WTC11 (cell line): ENCODE data around the gene PTPRU. TPM values are rescaled to one million over a fixed set of nuclear protein-coding genes. Genes with fewer than 3 reads are reported as not detected.

Experiments used
- ATAC-seq: fragments of 200-7000 bp; cut with Tn5 transposase; 2 replicates; pipeline ENCODE4 v1.10.0; 2021; ENCODE audit warnings: mild to moderate bottlenecking, moderate library complexity
- CTCF ChIA-PET: fragments of 300-600 bp; sonication (Branson Sonifier 250); formaldehyde crosslinking; loops from one replicate; lab custom pipeline; 2021; ENCODE audit warnings: antibody characterized with exemption; lab: Charles Lee
- POLR2A ChIA-PET: fragments of 350-600 bp; sonication (Branson Sonifier 250); formaldehyde crosslinking; loops from one replicate; lab custom pipeline; 2021; ENCODE audit warnings: antibody characterized with exemption; lab: Charles Lee
- DNase-seq: peaks from one replicate; pipeline ENCODE4 v3.0.0; 2021; ENCODE audit warnings: low spot score
- H3K27ac Mint-ChIP-seq: 2 replicates; pipeline ENCODE4 v1.8.0; 2021; ENCODE audit warnings: mixed read lengths
- H3K27me3 Mint-ChIP-seq: 2 replicates; pipeline ENCODE4 v1.8.0; 2021; ENCODE audit warnings: low read depth, mild to moderate bottlenecking, moderate library complexity, mixed read lengths
- H3K36me3 Mint-ChIP-seq: 2 replicates; pipeline ENCODE4 v1.8.0; 2021; ENCODE audit warnings: mixed read lengths
- H3K4me1 Mint-ChIP-seq: 2 replicates; pipeline ENCODE4 v1.8.0; 2022; ENCODE audit warnings: mixed read lengths
- H3K4me3 Mint-ChIP-seq: 2 replicates; pipeline ENCODE4 v1.8.0; 2021; ENCODE audit warnings: mild to moderate bottlenecking, moderate library complexity, mixed read lengths
- H3K9me3 Mint-ChIP-seq: 2 replicates; pipeline ENCODE4 v1.8.0; 2021; ENCODE audit warnings: mixed read lengths
- CREB1 ChIP-seq: sonication (generic); formaldehyde crosslinking; IDR thresholded peaks from 2 replicates; pipeline ENCODE4 v1.8.0; 2023; ENCODE audit warnings: mild to moderate bottlenecking, missing genetic modification reagents
- ELF4 ChIP-seq: sonication (generic); formaldehyde crosslinking; IDR thresholded peaks from 2 replicates; pipeline ENCODE4 v1.8.1; 2022; ENCODE audit warnings: low read depth, mild to moderate bottlenecking, moderate library complexity, missing genetic modification reagents
- ETV6 ChIP-seq: sonication (generic); formaldehyde crosslinking; IDR thresholded peaks from 2 replicates; pipeline ENCODE4 v1.8.1; 2022; ENCODE audit warnings: mild to moderate bottlenecking, missing genetic modification reagents
- FOXP1 ChIP-seq: sonication (generic); formaldehyde crosslinking; IDR thresholded peaks from 2 replicates; pipeline ENCODE4 v1.8.0; 2022; ENCODE audit warnings: missing genetic modification reagents, mild to moderate bottlenecking, moderate library complexity, borderline replicate concordance
- KAT7 ChIP-seq: sonication (generic); formaldehyde crosslinking; IDR thresholded peaks from 2 replicates; pipeline ENCODE4 v1.8.1; 2023; ENCODE audit warnings: missing genetic modification reagents, mild to moderate bottlenecking, borderline replicate concordance
- NFATC4 ChIP-seq: fragments of 250-450 bp; sonication (Bioruptor Pico); IDR thresholded peaks from 2 replicates; pipeline ENCODE4 v1.9.0; 2021; ENCODE audit warnings: mild to moderate bottlenecking
- NFE2L1 ChIP-seq: sonication (generic); formaldehyde crosslinking; IDR thresholded peaks from 2 replicates; pipeline ENCODE4 v1.8.1; 2023; ENCODE audit warnings: missing genetic modification reagents
- RELA ChIP-seq: sonication (generic); formaldehyde crosslinking; IDR thresholded peaks from 2 replicates; pipeline ENCODE4 v1.8.1; 2022; ENCODE audit warnings: missing genetic modification reagents, mild to moderate bottlenecking, borderline replicate concordance
- SOX15 ChIP-seq: fragments of 250-450 bp; sonication (Bioruptor Pico); IDR thresholded peaks from 2 replicates; pipeline ENCODE4 v1.9.0; 2021; ENCODE audit warnings: mild to moderate bottlenecking
- SP1 ChIP-seq: sonication (generic); formaldehyde crosslinking; conservative IDR thresholded peaks from 2 replicates; pipeline ENCODE4 v1.8.1; 2022; ENCODE audit warnings: missing genetic modification reagents
- TCF7 ChIP-seq: sonication (generic); formaldehyde crosslinking; IDR thresholded peaks from 2 replicates; pipeline ENCODE4 v1.8.0; 2022; ENCODE audit warnings: mild to moderate bottlenecking, low read depth, missing genetic modification reagents, moderate library complexity
- ZNF232 ChIP-seq: sonication (generic); formaldehyde crosslinking; IDR thresholded peaks from 2 replicates; pipeline ENCODE4 v1.8.0; 2022; ENCODE audit warnings: mild to moderate bottlenecking, missing genetic modification reagents
- total RNA-seq: library from RNA; stranded (reverse); gene quantifications from 3 replicates; pipeline ENCODE4 v1.2.3, GENCODE V29; 2021
- TF ChIP-seq, protein P1 (sequence below): fragments of 250-450 bp; sonication (Bioruptor Pico); IDR thresholded peaks from 2 replicates; pipeline ENCODE4 v2.1.2; 2022; ENCODE audit warnings: mild to moderate bottlenecking, moderate library complexity
- TF ChIP-seq, protein P2 (sequence below): sonication (generic); formaldehyde crosslinking; IDR thresholded peaks from 2 replicates; pipeline ENCODE4 v1.8.1; 2023; ENCODE audit warnings: mild to moderate bottlenecking, missing genetic modification reagents, moderate library complexity
- TF ChIP-seq, protein P3 (sequence below): fragments of 250-450 bp; sonication (Bioruptor Pico); IDR thresholded peaks from 2 replicates; pipeline ENCODE4 v1.9.0; 2021; ENCODE audit warnings: mild to moderate bottlenecking, borderline replicate concordance
- TF ChIP-seq, protein P4 (sequence below): sonication (generic); formaldehyde crosslinking; IDR thresholded peaks from 2 replicates; pipeline ENCODE4 v1.8.1; 2022; ENCODE audit warnings: mild to moderate bottlenecking, moderate library complexity, missing genetic modification reagents
- TF ChIP-seq, protein P5 (sequence below): fragments of 250-450 bp; sonication (Bioruptor Pico); IDR thresholded peaks from 2 replicates; pipeline ENCODE4 v1.8.0; 2021; ENCODE audit warnings: mild to moderate bottlenecking
- TF ChIP-seq, protein P6 (sequence below): sonication (generic); formaldehyde crosslinking; IDR thresholded peaks from 2 replicates; pipeline ENCODE4 v1.8.1; 2023; ENCODE audit warnings: mild to moderate bottlenecking, missing genetic modification reagents, moderate library complexity
- TF ChIP-seq, protein P7 (sequence below): fragments of 250-450 bp; sonication (Bioruptor Pico); IDR thresholded peaks from 2 replicates; pipeline ENCODE4 v1.9.0; 2021; ENCODE audit warnings: moderate library complexity, mild to moderate bottlenecking, inconsistent platforms, borderline replicate concordance
- TF ChIP-seq, protein P8 (sequence below): fragments of 250-450 bp; sonication (Bioruptor Pico); IDR thresholded peaks from 2 replicates; pipeline ENCODE4 v1.9.0; 2021; ENCODE audit warnings: mild to moderate bottlenecking

PTPRU gene
- total RNA-seq, 1 experiment from 2014 or later, result 75.4 TPM

DNA sequence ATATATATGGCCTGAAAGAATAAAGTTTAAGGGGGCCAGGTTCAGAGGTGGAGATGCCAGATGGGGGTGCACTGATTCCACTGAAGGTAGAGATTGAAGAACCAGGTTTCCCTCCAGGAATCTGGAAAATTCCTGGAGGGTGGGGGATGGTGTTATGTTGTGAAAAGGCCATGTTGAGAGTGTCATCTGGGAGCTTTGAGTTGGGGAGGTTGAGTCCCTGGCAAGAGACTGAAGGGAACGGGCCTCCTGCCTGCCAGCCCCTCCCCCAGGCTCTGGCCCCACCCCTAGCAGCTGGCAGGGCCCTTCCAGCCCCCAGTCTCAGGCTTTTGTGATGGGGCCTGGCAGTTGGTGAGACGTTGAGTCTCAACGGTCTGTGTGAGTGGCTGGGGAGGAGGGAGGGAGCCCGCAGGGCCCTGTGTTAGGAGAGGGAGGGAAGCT is 4.1 kb downstream of the PTPRU start (continued):
- TF ChIP-seq, protein P1, sequence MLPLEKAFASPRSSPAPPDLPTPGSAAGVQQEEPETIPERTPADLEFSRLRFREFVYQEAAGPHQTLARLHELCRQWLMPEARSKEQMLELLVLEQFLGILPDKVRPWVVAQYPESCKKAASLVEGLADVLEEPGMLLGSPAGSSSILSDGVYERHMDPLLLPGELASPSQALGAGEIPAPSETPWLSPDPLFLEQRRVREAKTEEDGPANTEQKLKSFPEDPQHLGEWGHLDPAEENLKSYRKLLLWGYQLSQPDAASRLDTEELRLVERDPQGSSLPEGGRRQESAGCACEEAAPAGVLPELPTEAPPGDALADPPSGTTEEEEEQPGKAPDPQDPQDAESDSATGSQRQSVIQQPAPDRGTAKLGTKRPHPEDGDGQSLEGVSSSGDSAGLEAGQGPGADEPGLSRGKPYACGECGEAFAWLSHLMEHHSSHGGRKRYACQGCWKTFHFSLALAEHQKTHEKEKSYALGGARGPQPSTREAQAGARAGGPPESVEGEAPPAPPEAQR (CRISPR knock-in tag), result no peak
- TF ChIP-seq, protein P2, sequence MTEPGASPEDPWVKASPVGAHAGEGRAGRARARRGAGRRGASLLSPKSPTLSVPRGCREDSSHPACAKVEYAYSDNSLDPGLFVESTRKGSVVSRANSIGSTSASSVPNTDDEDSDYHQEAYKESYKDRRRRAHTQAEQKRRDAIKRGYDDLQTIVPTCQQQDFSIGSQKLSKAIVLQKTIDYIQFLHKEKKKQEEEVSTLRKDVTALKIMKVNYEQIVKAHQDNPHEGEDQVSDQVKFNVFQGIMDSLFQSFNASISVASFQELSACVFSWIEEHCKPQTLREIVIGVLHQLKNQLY (CRISPR knock-in tag), result no peak
- TF ChIP-seq, all 79 proteins: peak for 0

DNA sequence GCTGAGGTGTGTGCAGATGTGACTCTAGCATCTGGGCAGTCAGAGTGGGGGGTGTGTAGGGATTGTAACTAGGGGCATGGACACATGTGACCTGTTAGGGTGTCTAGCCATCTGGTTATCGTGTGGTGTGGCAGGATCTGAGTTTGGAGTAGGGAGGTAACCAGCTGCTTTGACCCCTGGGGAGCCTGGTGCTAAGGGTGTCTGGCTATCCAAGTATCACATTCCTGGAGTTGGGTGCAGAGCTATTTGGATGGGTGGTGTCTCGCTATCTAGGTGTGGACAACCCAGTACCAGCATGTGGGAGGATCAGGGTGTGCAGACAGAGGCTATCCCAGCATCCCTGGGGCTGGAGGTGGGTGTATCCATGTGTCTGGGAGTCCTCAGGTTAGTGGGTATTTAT is 4.7 kb downstream of the PTPRU start:
- ATAC-seq, result no peak
- Mint-ChIP-seq H3K4me3 (no peak overlapping the region), H3K27ac (no peak overlapping the region), H3K4me1 (peaks cover 34% of the 10 kb centered on the region), H3K36me3 (no peaks in the 10 kb centered on the region), H3K9me3 (no peaks in the 10 kb centered on the region), H3K27me3 (peaks cover 32% of the 10 kb centered on the region)
- ChIA-PET POLR2A (interaction anchor here (1.9 kb wide), 1 partner anchor 9 kb away, joined by 9 read pairs; no protein-coding TSS in a partner anchor), CTCF (interaction anchor here (0.7 to 3.5 kb wide), 6 partner anchors 9 to 327 kb away, joined by 3 to 30 read pairs (median 8); partner anchors contain the start of gene EPB41)
- TF ChIP-seq TCF7 (CRISPR knock-in tag), result no peak
- TF ChIP-seq SP1 (CRISPR knock-in tag), result no peak
- TF ChIP-seq, protein P3, sequence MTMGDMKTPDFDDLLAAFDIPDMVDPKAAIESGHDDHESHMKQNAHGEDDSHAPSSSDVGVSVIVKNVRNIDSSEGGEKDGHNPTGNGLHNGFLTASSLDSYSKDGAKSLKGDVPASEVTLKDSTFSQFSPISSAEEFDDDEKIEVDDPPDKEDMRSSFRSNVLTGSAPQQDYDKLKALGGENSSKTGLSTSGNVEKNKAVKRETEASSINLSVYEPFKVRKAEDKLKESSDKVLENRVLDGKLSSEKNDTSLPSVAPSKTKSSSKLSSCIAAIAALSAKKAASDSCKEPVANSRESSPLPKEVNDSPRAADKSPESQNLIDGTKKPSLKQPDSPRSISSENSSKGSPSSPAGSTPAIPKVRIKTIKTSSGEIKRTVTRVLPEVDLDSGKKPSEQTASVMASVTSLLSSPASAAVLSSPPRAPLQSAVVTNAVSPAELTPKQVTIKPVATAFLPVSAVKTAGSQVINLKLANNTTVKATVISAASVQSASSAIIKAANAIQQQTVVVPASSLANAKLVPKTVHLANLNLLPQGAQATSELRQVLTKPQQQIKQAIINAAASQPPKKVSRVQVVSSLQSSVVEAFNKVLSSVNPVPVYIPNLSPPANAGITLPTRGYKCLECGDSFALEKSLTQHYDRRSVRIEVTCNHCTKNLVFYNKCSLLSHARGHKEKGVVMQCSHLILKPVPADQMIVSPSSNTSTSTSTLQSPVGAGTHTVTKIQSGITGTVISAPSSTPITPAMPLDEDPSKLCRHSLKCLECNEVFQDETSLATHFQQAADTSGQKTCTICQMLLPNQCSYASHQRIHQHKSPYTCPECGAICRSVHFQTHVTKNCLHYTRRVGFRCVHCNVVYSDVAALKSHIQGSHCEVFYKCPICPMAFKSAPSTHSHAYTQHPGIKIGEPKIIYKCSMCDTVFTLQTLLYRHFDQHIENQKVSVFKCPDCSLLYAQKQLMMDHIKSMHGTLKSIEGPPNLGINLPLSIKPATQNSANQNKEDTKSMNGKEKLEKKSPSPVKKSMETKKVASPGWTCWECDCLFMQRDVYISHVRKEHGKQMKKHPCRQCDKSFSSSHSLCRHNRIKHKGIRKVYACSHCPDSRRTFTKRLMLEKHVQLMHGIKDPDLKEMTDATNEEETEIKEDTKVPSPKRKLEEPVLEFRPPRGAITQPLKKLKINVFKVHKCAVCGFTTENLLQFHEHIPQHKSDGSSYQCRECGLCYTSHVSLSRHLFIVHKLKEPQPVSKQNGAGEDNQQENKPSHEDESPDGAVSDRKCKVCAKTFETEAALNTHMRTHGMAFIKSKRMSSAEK (CRISPR knock-in tag), result no peak
- no peak for TF ChIP-seq SOX15 (CRISPR knock-in tag)
- TF ChIP-seq ZNF232 (CRISPR knock-in tag), result no peak
- no peak for TF ChIP-seq ELF4
- TF ChIP-seq, protein P4, sequence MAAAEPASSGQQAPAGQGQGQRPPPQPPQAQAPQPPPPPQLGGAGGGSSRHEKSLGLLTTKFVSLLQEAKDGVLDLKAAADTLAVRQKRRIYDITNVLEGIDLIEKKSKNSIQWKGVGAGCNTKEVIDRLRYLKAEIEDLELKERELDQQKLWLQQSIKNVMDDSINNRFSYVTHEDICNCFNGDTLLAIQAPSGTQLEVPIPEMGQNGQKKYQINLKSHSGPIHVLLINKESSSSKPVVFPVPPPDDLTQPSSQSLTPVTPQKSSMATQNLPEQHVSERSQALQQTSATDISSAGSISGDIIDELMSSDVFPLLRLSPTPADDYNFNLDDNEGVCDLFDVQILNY (CRISPR knock-in tag), result no peak
- TF ChIP-seq NFE2L1, result no peak
- TF ChIP-seq, protein P5, sequence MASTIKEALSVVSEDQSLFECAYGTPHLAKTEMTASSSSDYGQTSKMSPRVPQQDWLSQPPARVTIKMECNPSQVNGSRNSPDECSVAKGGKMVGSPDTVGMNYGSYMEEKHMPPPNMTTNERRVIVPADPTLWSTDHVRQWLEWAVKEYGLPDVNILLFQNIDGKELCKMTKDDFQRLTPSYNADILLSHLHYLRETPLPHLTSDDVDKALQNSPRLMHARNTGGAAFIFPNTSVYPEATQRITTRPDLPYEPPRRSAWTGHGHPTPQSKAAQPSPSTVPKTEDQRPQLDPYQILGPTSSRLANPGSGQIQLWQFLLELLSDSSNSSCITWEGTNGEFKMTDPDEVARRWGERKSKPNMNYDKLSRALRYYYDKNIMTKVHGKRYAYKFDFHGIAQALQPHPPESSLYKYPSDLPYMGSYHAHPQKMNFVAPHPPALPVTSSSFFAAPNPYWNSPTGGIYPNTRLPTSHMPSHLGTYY, result no peak
- TF ChIP-seq RELA (CRISPR knock-in tag), result no peak
- TF ChIP-seq, protein P6, sequence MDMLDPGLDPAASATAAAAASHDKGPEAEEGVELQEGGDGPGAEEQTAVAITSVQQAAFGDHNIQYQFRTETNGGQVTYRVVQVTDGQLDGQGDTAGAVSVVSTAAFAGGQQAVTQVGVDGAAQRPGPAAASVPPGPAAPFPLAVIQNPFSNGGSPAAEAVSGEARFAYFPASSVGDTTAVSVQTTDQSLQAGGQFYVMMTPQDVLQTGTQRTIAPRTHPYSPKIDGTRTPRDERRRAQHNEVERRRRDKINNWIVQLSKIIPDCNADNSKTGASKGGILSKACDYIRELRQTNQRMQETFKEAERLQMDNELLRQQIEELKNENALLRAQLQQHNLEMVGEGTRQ (CRISPR knock-in tag), result no peak
- no peak for TF ChIP-seq FOXP1 (CRISPR knock-in tag)
- TF ChIP-seq KAT7 (CRISPR knock-in tag), result no peak
- TF ChIP-seq, protein P7, sequence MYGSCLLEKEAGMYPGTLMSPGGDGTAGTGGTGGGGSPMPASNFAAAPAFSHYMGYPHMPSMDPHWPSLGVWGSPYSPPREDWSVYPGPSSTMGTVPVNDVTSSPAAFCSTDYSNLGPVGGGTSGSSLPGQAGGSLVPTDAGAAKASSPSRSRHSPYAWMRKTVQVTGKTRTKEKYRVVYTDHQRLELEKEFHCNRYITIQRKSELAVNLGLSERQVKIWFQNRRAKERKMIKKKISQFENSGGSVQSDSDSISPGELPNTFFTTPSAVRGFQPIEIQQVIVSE, result no peak
- TF ChIP-seq, protein P8, sequence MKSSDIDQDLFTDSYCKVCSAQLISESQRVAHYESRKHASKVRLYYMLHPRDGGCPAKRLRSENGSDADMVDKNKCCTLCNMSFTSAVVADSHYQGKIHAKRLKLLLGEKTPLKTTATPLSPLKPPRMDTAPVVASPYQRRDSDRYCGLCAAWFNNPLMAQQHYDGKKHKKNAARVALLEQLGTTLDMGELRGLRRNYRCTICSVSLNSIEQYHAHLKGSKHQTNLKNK (CRISPR knock-in tag), result no peak
- no peak for TF ChIP-seq NFATC4 (CRISPR knock-in tag)
- TF ChIP-seq CREB1 (CRISPR knock-in tag), result no peak
- no peak for TF ChIP-seq ETV6 (CRISPR knock-in tag)
- no peak for DNase-seq
